Skin of body (tissue), 2 donors: Measurements from ENCODE around the gene SLC35G2. TPM values are rescaled to one million over a fixed set of nuclear protein-coding genes. Genes with fewer than 3 reads are reported as not detected.
A peak's percentile ranks its signal among the peaks of the same experiment; 100 is the strongest.
"Not testable (repeated sequence)": the region's sequence is repeated elsewhere in the genome, so short reads cannot be mapped to it uniquely, and the experiment has no call there.

Experiments used
- DNase-seq: peaks from one replicate; lab custom pipeline; 2025; lab: John Stamatoyannopoulos, UW
- total RNA-seq: library from RNA; depleted of rRNA; stranded (reverse); fragments of >200 nt; gene quantifications from one replicate; pipeline ENCODE4 v1.2.3, GENCODE V29; 2014

The SLC35G2 gene
- total RNA-seq: 7.1 TPM

GRCh38 chr3:136818769-136819391, at the start of gene SLC35G2:
Gene SLC35G2, plus strand, starts transcription at chr3:136819126. Its CDS starts 35,335 bp downstream, at chr3:136854461.
- no peak for DNase-seq

GRCh38 chr3:136772709-136773108, 46.2 kb upstream of the SLC35G2 start:
- no peak for DNase-seq

GRCh38 chr3:136778865-136779264, 40.1 kb upstream of the SLC35G2 start:
- DNase-seq: no peak

- DNase-seq: no peak
Observed at GRCh38 chr3:136780741-136781140, 38.2 kb upstream of the SLC35G2 start.

- no peak for DNase-seq
Observed at GRCh38 chr3:136783708-136784191, 35.2 kb upstream of the SLC35G2 start.

GRCh38 chr3:136787349-136787748, 31.6 kb upstream of the SLC35G2 start:
- no peak for DNase-seq

GRCh38 chr3:136788154-136788553, 30.8 kb upstream of the SLC35G2 start:
- no peak for DNase-seq

- no peak for DNase-seq
Observed at GRCh38 chr3:136789976-136790375, 28.9 kb upstream of the SLC35G2 start.

- DNase-seq: no peak
Observed at GRCh38 chr3:136790786-136791185, 28.1 kb upstream of the SLC35G2 start.

- no peak for DNase-seq
Observed at GRCh38 chr3:136792556-136793330, 26.2 kb upstream of the SLC35G2 start.

GRCh38 chr3:136801146-136801545, 17.8 kb upstream of the SLC35G2 start:
- not testable (repeated sequence) for DNase-seq

GRCh38 chr3:136802481-136802996, 16.4 kb upstream of the SLC35G2 start:
- DNase-seq: peak; percentile 56

- no peak for DNase-seq
Observed at GRCh38 chr3:136804141-136804540, 14.8 kb upstream of the SLC35G2 start.

GRCh38 chr3:136804813-136805212, 14.1 kb upstream of the SLC35G2 start:
- DNase-seq: no peak

GRCh38 chr3:136805795-136806194, 13.1 kb upstream of the SLC35G2 start:
- DNase-seq: no peak

- no peak for DNase-seq
Observed at GRCh38 chr3:136811701-136812100, 7.2 kb upstream of the SLC35G2 start.

GRCh38 chr3:136817448-136817847, 1.5 kb upstream of the SLC35G2 start:
- no peak for DNase-seq

- DNase-seq: no peak
Observed at GRCh38 chr3:136818191-136818768, 646 bp upstream of the SLC35G2 start.

- DNase-seq: no peak
Observed at GRCh38 chr3:136819392-136819730, 435 bp downstream of the SLC35G2 start.

GRCh38 chr3:136819731-136820679, 1.1 kb downstream of the SLC35G2 start:
- no peak for DNase-seq

- no peak for DNase-seq
Observed at GRCh38 chr3:136831461-136831860, 12.5 kb downstream of the SLC35G2 start.
